Measurements from ENCODE around the gene SH3GLB1. TPM values are rescaled to one million over a fixed set of nuclear protein-coding genes. Genes with fewer than 3 reads are reported as not detected.

The SH3GLB1 gene
- total RNA-seq, 4 donors from 2014 or later = 56.2 to 73.1 (median 61.8) TPM

DNA sequence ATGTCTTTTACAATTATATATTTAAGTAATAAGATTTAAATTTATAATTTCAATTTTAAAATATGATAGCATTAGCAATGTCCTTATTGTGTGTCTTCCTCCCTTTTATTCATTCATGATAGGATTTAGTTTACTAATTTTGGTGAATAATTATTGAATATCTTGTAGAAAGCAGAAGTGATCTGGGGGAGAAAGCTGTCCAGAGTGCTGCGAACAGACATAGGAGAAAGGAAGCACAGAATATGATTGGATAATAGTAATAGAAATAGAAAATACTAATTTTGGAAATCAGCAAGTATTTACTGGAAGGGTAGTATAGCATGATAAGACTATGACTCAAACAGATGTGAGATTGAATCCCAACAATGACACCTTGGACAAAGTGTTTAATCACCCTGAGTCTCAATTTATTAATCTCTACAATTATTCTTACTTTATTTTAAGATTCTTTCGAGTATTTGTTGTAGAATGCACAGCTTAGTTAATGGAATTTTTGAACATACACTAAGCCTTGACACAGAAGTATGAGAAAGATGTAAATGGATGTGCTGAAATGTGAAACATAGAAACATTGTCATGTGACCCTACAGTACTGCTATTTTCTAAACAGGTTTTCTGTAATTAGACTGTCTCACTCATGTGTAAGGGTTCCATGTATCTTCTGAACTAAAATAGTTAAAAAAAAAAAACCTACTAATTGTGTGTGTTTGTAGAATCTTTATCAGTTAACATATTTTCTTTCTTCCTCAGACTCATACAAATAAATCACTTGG lies 7.9 kb downstream of the SH3GLB1 start:
- Histone ChIP-seq H3K4me3 (no peak overlapping the region), H3K27me3 (no peaks in the 10 kb centered on the region), H3K27ac (replicated peaks in 1 of 4) (no peak overlapping the region), H3K9me3 (no peaks in the 10 kb centered on the region), H3K4me1 (peaks cover 67 to 88% (median 85%) of the 10 kb centered on the region in 4 donors), H3K36me3 (peaks cover 0 to 15% (median 6%) of the 10 kb centered on the region in 4 donors)
- 65% methylated on average over 2 of the region's 2 CpGs for WGBS
- no peak for DNase-seq (ENCODE audit: extremely low spot score)
- intact Hi-C loops (cut with DNase I) = no loop called here
- TF ChIP-seq EP300 (IDR thresholded peaks at IDR 0.05) (no peak), POLR2AphosphoS5 (IDR thresholded peaks at IDR 0.05) (no peak), POLR2A (IDR thresholded peaks at IDR 0.05; ENCODE audit: low read depth) (no peak)
- TF ChIP-seq, protein P1, sequence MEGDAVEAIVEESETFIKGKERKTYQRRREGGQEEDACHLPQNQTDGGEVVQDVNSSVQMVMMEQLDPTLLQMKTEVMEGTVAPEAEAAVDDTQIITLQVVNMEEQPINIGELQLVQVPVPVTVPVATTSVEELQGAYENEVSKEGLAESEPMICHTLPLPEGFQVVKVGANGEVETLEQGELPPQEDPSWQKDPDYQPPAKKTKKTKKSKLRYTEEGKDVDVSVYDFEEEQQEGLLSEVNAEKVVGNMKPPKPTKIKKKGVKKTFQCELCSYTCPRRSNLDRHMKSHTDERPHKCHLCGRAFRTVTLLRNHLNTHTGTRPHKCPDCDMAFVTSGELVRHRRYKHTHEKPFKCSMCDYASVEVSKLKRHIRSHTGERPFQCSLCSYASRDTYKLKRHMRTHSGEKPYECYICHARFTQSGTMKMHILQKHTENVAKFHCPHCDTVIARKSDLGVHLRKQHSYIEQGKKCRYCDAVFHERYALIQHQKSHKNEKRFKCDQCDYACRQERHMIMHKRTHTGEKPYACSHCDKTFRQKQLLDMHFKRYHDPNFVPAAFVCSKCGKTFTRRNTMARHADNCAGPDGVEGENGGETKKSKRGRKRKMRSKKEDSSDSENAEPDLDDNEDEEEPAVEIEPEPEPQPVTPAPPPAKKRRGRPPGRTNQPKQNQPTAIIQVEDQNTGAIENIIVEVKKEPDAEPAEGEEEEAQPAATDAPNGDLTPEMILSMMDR (IDR thresholded peaks at IDR 0.05) = no peak

DNA sequence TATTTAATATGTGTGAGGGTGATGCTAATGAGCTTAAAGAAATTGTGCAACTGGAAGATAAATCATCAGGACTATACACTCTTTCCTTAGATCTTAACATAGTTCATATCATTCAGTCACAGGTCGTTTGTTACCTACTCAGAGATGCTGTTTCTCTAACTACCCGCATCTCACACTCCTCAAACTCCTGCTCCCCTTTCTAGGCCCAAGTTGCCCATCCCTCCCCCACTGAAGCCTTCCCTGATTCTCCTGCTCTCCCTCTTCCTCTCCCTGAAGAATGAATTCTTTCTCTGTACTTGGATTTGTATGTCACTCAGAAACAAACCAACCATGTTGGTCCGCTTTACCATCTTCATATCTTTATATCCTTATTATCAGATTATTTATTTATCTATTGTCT lies 9.1 kb downstream of the SH3GLB1 start:
- Histone ChIP-seq H3K36me3 (peaks cover 0 to 27% (median 10%) of the 10 kb centered on the region in 4 donors), H3K4me1 (peaks cover 64 to 87% (median 78%) of the 10 kb centered on the region in 4 donors), H3K27ac (replicated peaks in 1 of 4) (no peak overlapping the region), H3K9me3 (no peaks in the 10 kb centered on the region), H3K27me3 (no peaks in the 10 kb centered on the region), H3K4me3 (no peak overlapping the region)
- TF ChIP-seq EP300 (IDR thresholded peaks at IDR 0.05) (no peak), POLR2A (IDR thresholded peaks at IDR 0.05; ENCODE audit: low read depth) (no peak), POLR2AphosphoS5 (IDR thresholded peaks at IDR 0.05) (no peak)
- TF ChIP-seq, protein P1 (IDR thresholded peaks at IDR 0.05) = no peak
- 84% methylated on average over 3 of the region's 3 CpGs for WGBS
- DNase-seq (ENCODE audit: extremely low spot score) = no peak
- intact Hi-C loops (cut with DNase I) = no loop called here

DNA sequence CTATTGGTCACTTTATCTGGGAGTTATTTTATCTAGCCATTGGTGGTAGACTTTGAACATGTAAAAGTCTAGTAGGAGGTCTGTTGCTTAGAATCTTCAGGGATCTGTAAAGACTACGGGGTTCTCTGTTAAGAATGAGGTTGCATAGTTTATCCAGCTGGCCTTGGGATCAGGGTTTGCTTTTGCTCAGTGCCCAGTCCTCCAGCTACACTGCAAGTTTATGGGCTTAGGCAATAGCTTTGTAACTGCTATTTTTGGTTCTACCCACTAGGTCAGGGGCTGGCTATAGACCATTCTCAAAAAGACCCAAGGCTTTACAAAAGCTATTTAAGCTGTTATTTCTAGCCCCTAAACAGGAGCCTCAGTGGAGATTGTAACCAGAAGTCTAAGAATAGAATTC lies 9.8 kb downstream of the SH3GLB1 start:
- intact Hi-C loops (cut with DNase I) = no loop called here

DNA sequence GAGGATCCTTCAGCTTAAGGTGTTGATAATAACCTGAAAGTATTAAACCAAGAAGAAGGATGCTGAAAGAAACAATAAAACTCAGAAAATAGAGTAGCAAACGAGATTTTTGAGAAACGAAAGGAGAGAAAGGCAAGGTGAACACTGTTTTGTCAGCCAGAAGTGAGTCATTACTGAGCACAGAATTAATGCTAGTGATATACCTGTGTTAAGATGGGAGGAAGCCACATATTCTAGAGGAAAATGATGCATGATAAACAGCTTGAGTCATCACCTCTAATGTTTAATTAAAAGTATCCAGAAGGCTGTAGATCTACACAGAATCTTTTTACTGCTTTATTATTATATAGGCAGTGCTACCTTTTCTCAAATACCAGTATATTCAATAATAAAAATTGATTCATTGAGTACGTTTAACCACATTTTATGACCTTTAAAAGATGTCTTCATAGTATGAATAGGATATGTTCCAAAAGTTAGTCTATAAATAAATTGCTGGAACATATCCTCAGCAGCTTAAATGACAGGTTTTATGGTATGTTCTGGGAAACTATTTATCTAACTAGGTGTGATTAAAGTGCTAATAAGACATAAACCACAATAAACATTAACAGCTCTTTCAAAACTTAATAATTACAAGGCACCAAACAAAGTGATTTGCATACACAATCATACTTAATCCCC lies 10.3 kb downstream of the SH3GLB1 start:
- no peak overlapping the region for H3K27ac ChIP-seq (replicated peaks in 1 of 4)
- peaks cover 63 to 85% (median 74%) of the 10 kb centered on the region in 4 donors for H3K4me1 ChIP-seq
- intact Hi-C loops (cut with DNase I) = no loop called here

More for the DNA sequence above, 9.8 kb downstream of the SH3GLB1 start:
- WGBS = 42% methylated on average over 1 of the region's 1 CpG
- no peak overlapping the region for H3K27ac ChIP-seq (replicated peaks in 1 of 4)
- H3K4me3 ChIP-seq = no peak overlapping the region
- peaks cover 0 to 31% (median 10%) of the 10 kb centered on the region in 4 donors for H3K36me3 ChIP-seq
- no peak for DNase-seq (ENCODE audit: extremely low spot score)
- no peaks in the 10 kb centered on the region for H3K9me3 ChIP-seq
- peaks cover 64 to 88% (median 77%) of the 10 kb centered on the region in 4 donors for H3K4me1 ChIP-seq
- no peak for TF ChIP-seq POLR2AphosphoS5 (IDR thresholded peaks at IDR 0.05)
- TF ChIP-seq POLR2A (IDR thresholded peaks at IDR 0.05; ENCODE audit: low read depth) = no peak
- no peak for TF ChIP-seq EP300 (IDR thresholded peaks at IDR 0.05)
- TF ChIP-seq, protein P1 (IDR thresholded peaks at IDR 0.05) = no peak
- no peaks in the 10 kb centered on the region for H3K27me3 ChIP-seq

More for the DNA sequence above, 10.3 kb downstream of the SH3GLB1 start:
- no peak for DNase-seq (ENCODE audit: extremely low spot score)
- no peaks in the 10 kb centered on the region for H3K27me3 ChIP-seq
- no peak overlapping the region for H3K4me3 ChIP-seq
- TF ChIP-seq EP300 (IDR thresholded peaks at IDR 0.05) = no peak
- TF ChIP-seq, protein P1 (IDR thresholded peaks at IDR 0.05) = no peak
- no peak for TF ChIP-seq POLR2A (IDR thresholded peaks at IDR 0.05; ENCODE audit: low read depth)
- TF ChIP-seq POLR2AphosphoS5 (IDR thresholded peaks at IDR 0.05) = no peak
- WGBS = 46% methylated on average over 3 of the region's 3 CpGs
- peaks cover 0 to 36% (median 12%) of the 10 kb centered on the region in 4 donors for H3K36me3 ChIP-seq
- H3K9me3 ChIP-seq = no peaks in the 10 kb centered on the region

All from esophagus muscularis mucosa (tissue), 4 donors.